GM12892 (cell line): Measurements from ENCODE around the gene FUT7.

Experiments
- POLR2A ChIP-seq: IDR thresholded peaks from 2 replicates; pipeline ENCODE4 v1.6.1; 2011; ENCODE audit warnings: low read depth, low read length, control low read depth
- POLR2AphosphoS5 ChIP-seq: IDR thresholded peaks from 2 replicates; pipeline ENCODE4 v1.6.1; 2011; ENCODE audit warnings: low read depth, low read length, control low read depth

GRCh38 chr9:137029058-137029936 is 2.6 kb downstream of the FUT7 start:
- no peak for TF ChIP-seq POLR2AphosphoS5
- no peak for TF ChIP-seq POLR2A
